ENCODE measurements around the gene TMEM184B. TPM values are rescaled to one million over a fixed set of nuclear protein-coding genes. Genes with fewer than 3 reads are reported as not detected.
A peak's percentile ranks its signal among the peaks of the same experiment; 100 is the strongest.

TMEM184B gene
- total and polyA plus RNA-seq, 10 of the 15 experiments (the other 5 are each of a cell fraction or from before 2014, with no cell fraction given): 0.56 to 22.4 (median 7.9) TPM

DNA sequence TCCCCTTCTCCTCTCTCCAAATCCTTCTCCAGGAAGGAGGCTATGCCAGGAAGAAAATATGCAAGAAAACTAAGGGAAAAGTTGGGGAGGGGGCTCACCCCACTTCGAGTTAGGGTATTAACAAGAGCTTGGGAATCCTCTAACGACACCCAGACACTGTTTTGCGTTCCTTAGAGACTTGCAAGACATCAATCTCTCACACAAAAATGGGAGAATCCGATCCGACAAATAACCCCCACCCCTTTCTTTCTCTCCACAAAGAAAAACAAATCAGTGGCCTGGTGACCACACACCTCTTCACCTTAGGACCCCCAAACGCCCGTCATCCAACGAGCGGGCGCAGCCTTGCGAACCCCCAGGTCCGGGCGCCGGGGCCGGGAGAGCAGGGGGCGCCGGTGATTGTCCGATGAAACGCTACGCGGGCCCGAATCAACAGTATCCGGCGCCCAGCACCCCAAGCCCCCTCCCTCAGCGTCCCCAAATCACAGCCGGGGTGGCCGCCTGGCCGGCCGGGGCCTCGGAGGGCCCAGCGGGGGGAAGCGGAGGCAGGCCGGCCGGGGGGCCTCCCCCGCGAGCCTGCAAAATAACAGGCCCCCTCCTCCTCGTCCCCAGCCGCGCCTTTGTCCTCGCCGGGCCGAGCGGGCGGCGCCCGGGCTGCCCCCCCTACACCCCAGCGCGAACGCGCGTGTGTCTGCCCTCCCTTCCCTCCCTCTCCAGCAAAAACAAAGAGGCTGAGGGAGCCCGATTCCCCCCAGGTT lies 43.7 kb upstream of the TMEM184B start (continued):
- TF ChIP-seq TAF1 (IDR thresholded peaks at IDR 0.05; ENCODE audit: borderline replicate concordance, low read depth, low read length): peak; percentile 61; the same call in 1 of the 2 replicates

DNA sequence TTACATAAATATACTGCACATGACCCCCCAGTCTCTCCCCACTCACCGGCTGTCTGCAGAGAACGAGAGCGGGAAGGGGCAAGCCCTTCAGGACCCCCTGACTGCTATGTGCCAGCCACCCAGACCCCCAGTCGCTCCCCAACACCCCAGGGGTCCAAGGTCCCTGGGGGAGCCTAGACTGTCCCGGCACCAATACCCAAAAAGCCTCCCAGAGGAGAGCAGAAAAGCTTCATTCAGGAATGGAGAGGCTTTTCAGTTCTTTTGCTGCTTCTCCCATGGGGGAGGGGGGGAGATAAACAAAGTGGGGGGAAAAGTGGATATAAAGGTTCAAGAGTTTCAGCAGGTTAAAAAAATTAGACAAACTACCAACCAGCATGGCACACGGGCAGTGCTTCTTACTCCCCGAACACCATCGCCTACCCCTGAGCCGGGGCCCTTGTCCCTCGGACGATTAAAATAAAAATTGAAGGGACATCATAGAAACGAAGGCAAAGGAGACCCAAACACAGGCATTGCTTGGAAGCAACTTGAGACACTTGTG lies 43.1 kb upstream of the TMEM184B start:
- H3K27ac ChIP-seq (ENCODE audit: control insufficient read depth, insufficient read depth): peak overlapping the region; percentile 85
- no peak for DNase-seq (ENCODE audit: low read depth, low spot score)
- POLR2A ChIA-PET: interaction anchor here (1.5 kb wide), 1 partner anchor 9 kb away, joined by 5 read pairs; no protein-coding TSS in a partner anchor
- in situ Hi-C loops (cut with MboI): no loop called here
- peak overlapping the region; percentile 82 for H3K4me3 ChIP-seq
- RAD21 ChIA-PET (ENCODE audit: unreplicated experiment): interaction anchor here (0.6 kb wide), 1 partner anchor 264 kb away, joined by 4 read pairs; no protein-coding TSS in a partner anchor
- FAIRE-seq: no peak
- peaks cover 2 to 12% of the 10 kb centered on the region in 2 experiments; a peak in 2 of 4 replicates for H3K36me3 ChIP-seq (ENCODE audit: control insufficient read depth in 2 of 2, insufficient read depth in 2 of 2, low read length in 1 of 2)
- no peaks in the 10 kb centered on the region for H3K27me3 ChIP-seq (replicated peaks in 1 of 2; ENCODE audit: control insufficient read depth in 2 of 2, insufficient read depth in 2 of 2, low read length in 1 of 2)
- SMC1A ChIA-PET (ENCODE audit: uncharacterized antibody, unreplicated experiment): interaction anchor here (1.3 to 3.3 kb wide), 2 partner anchors 10 to 55 kb away, joined by 4 to 18 read pairs; no protein-coding TSS in a partner anchor
- whole genome bisulfite sequencing (ENCODE audit: insufficient coverage, insufficient replicate concordance, low lambda C conversion rate, missing lambda C conversion rate): 8% methylated on average over 12 of the region's 12 CpGs
- peak overlapping the region; percentile 89 for H3K9ac ChIP-seq (ENCODE audit: control insufficient read depth, insufficient read depth, low read length)
- ATAC-seq: peak; percentile 8; the same call in 1 of the 3 replicates
- no peak overlapping the region for H2AFZ ChIP-seq (ENCODE audit: control insufficient read depth, low read depth, low read length)
- H3K9me3 ChIP-seq (replicated peaks; ENCODE audit: control insufficient read depth, insufficient read depth, low read length): no peaks in the 10 kb centered on the region
- CTCF ChIA-PET: interaction anchor here (1.0 to 2.2 kb wide), 4 partner anchors 10 to 201 kb away, joined by 3 to 10 read pairs (median 6); no protein-coding TSS in a partner anchor
- peaks cover 46% of the 10 kb centered on the region for H3K4me1 ChIP-seq (ENCODE audit: control insufficient read depth, insufficient read depth, low read length)
- TSS peak; percentile 48 for BruUV-seq (replicated peaks)
- intact Hi-C loops (cut with micrococcal nuclease; ENCODE audit: unreplicated experiment): no loop called here
- H3K79me2 ChIP-seq (ENCODE audit: control insufficient read depth, insufficient read depth, low read length): peaks cover 61% of the 10 kb centered on the region
- TF ChIP-seq FOS (IDR thresholded peaks at IDR 0.05; ENCODE audit: borderline replicate concordance, extremely low read depth, insufficient read length) (no peak), POLR2AphosphoS5 (IDR thresholded peaks at IDR 0.05; ENCODE audit: low read length) (no peak), POLR2A (IDR thresholded peaks at IDR 0.05; ENCODE audit: low read depth, low read length) (no peak), EED (IDR thresholded peaks at IDR 0.05; ENCODE audit: low read depth) (no peak), RAD21 (IDR thresholded peaks at IDR 0.05; ENCODE audit: insufficient read depth, low read depth, low read length) (no peak), LARP7 (IDR thresholded peaks at IDR 0.05) (no peak), BCL11A (IDR thresholded peaks at IDR 0.05; ENCODE audit: low read depth, low read length) (no peak), FOXM1 (IDR thresholded peaks at IDR 0.05; ENCODE audit: low read depth, low read length) (no peak), NFYA (IDR thresholded peaks at IDR 0.05; ENCODE audit: borderline replicate concordance, low read depth, low read length) (no peak), GATAD2B (conservative IDR thresholded peaks at IDR 0.05; ENCODE audit: low read depth) (no peak), BRCA1 (IDR thresholded peaks at IDR 0.05; ENCODE audit: low read depth, low read length) (no peak), RB1 (IDR thresholded peaks at IDR 0.05; ENCODE audit: borderline replicate concordance) (no peak), RELA (IDR thresholded peaks at IDR 0.05; ENCODE audit: borderline replicate concordance, partially characterized antibody) (no peak), CREB1 (IDR thresholded peaks at IDR 0.05; ENCODE audit: low read depth) (no peak), PML (IDR thresholded peaks at IDR 0.05; ENCODE audit: low read length) (no peak), NFYB (IDR thresholded peaks at IDR 0.05; ENCODE audit: insufficient read depth, low read depth, low read length) (no peak), ESRRA (IDR thresholded peaks at IDR 0.05; ENCODE audit: low read length) (no peak), SP1 (IDR thresholded peaks at IDR 0.05; ENCODE audit: low read depth, low read length) (no peak)
- TF ChIP-seq, protein P1, sequence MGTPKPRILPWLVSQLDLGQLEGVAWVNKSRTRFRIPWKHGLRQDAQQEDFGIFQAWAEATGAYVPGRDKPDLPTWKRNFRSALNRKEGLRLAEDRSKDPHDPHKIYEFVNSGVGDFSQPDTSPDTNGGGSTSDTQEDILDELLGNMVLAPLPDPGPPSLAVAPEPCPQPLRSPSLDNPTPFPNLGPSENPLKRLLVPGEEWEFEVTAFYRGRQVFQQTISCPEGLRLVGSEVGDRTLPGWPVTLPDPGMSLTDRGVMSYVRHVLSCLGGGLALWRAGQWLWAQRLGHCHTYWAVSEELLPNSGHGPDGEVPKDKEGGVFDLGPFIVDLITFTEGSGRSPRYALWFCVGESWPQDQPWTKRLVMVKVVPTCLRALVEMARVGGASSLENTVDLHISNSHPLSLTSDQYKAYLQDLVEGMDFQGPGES (IDR thresholded peaks at IDR 0.05): no peak
- TF ChIP-seq, protein P2, sequence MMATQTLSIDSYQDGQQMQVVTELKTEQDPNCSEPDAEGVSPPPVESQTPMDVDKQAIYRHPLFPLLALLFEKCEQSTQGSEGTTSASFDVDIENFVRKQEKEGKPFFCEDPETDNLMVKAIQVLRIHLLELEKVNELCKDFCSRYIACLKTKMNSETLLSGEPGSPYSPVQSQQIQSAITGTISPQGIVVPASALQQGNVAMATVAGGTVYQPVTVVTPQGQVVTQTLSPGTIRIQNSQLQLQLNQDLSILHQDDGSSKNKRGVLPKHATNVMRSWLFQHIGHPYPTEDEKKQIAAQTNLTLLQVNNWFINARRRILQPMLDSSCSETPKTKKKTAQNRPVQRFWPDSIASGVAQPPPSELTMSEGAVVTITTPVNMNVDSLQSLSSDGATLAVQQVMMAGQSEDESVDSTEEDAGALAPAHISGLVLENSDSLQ (IDR thresholded peaks at IDR 0.05): no peak
- no peaks in the 10 kb centered on the region for H4K20me1 ChIP-seq (ENCODE audit: control insufficient read depth, insufficient read depth)
- H3K4me2 ChIP-seq (ENCODE audit: control insufficient read depth, insufficient read depth): peak overlapping the region; percentile 97

All from GM12878 (cell line).